K562 (cell line): ENCODE results near the gene CLDN7. TPM values are rescaled to one million over a fixed set of nuclear protein-coding genes. Genes with fewer than 3 reads are reported as not detected.
A peak's percentile ranks its signal among the peaks of the same experiment; 100 is the strongest.

Experiments
- CEBPG ChIP-seq, 3 experiments: fragments of 200-800 bp in 1 of 3; sonication (Bioruptor generic) in 1 of 3; sonication (generic) in 1 of 3; formaldehyde crosslinking in 1 of 3; IDR thresholded peaks in 2 of 3; conservative IDR thresholded peaks in 1 of 3; 2 replicates each; pipeline versions ENCODE4 v1.6.1 to v1.8.0; 2016 to 2022; ENCODE audit warnings: missing compliant biosample characterization in 2 of 3, missing genetic modification characterization in 2 of 3, mild to moderate bottlenecking in 1 of 3, missing genetic modification reagents in 1 of 3
- DACH1 ChIP-seq: fragments of 450-650 bp; IDR thresholded peaks from 2 replicates; pipeline ENCODE4 v1.6.1; 2018; ENCODE audit not compliant: partially characterized antibody
- EP300 ChIP-seq: IDR thresholded peaks from 2 replicates; pipeline ENCODE4 v1.6.1; 2012; ENCODE audit warnings: low read length, improper control_type of control experiment
- ETV1 ChIP-seq: fragments of 450-650 bp; conservative IDR thresholded peaks from 2 replicates; pipeline ENCODE4 v1.6.1; 2016; ENCODE audit warnings: missing genetic modification characterization, control low read depth, low read depth, missing compliant biosample characterization
- NR1H2 ChIP-seq: sonication (generic); formaldehyde crosslinking; IDR thresholded peaks from 2 replicates; pipeline ENCODE4 v1.4.0; 2020; ENCODE audit warnings: mild to moderate bottlenecking, missing genetic modification reagents
- NR2C1 ChIP-seq, 2 experiments: fragments of 450-650 bp; IDR thresholded peaks; 2 replicates each; pipeline ENCODE4 v1.6.1; 2017; ENCODE audit warnings: mild to moderate bottlenecking in 2 of 2, antibody characterized with exemption in 1 of 2, inconsistent platforms in 1 of 2, missing compliant biosample characterization in 1 of 2, missing genetic modification characterization in 1 of 2
- RFX1 ChIP-seq: fragments of 450-650 bp; IDR thresholded peaks from 2 replicates; pipeline ENCODE4 v1.6.1; 2016; ENCODE audit warnings: mild to moderate bottlenecking, moderate library complexity
- SIN3A ChIP-seq, 2 experiments: fragments of 150-350 bp in 1 of 2; IDR thresholded peaks; 2 replicates each; pipeline ENCODE4 v1.6.1; 2011 to 2016; ENCODE audit warnings: borderline replicate concordance in 2 of 2, low read depth in 2 of 2, low read length in 2 of 2, mild to moderate bottlenecking in 2 of 2, moderate library complexity in 2 of 2; ENCODE audit not compliant: control insufficient read depth in 1 of 2
- SRF ChIP-seq, 2 experiments: fragments of 250-450, 450-650 bp in 1 of 2; sonication (Bioruptor Pico) in 1 of 2; sonication (generic) in 1 of 2; formaldehyde crosslinking; IDR thresholded peaks; 2 replicates each; pipeline versions ENCODE4 v1.5.0 to v1.5.1; 2020 to 2022; ENCODE audit warnings: mild to moderate bottlenecking in 1 of 2, missing genetic modification reagents in 1 of 2
- SRSF3 ChIP-seq: fragments of 200-400 bp; formaldehyde crosslinking; IDR thresholded peaks from 2 replicates; pipeline ENCODE4 v1.6.1; 2016; ENCODE audit warnings: mild to moderate bottlenecking, low read length, moderate library complexity; ENCODE audit not compliant: insufficient read depth
- TFAM ChIP-seq: fragments of 250-450 bp; sonication (Bioruptor Pico); conservative IDR thresholded peaks from 2 replicates; pipeline ENCODE4 v1.5.0; 2021; ENCODE audit warnings: mild to moderate bottlenecking, moderate library complexity
- VEZF1 ChIP-seq: fragments of 200-800 bp; sonication (Bioruptor generic); IDR thresholded peaks from 2 replicates; pipeline ENCODE4 v1.6.1; 2017; ENCODE audit warnings: missing genetic modification characterization, missing compliant biosample characterization
- ZBTB33 ChIP-seq: sonication (generic); formaldehyde crosslinking; IDR thresholded peaks from 2 replicates; pipeline ENCODE4 v1.8.1; 2023; ENCODE audit warnings: mild to moderate bottlenecking, missing genetic modification reagents
- ZNF253 ChIP-seq: fragments of 250-450 bp; sonication (Bioruptor Pico); conservative IDR thresholded peaks from 2 replicates; pipeline ENCODE4 v1.6.1; 2021; ENCODE audit warnings: mild to moderate bottlenecking
- ZNF263 ChIP-seq: sonication (generic); formaldehyde crosslinking; IDR thresholded peaks from 2 replicates; pipeline ENCODE4 v1.8.0; 2022; ENCODE audit warnings: mild to moderate bottlenecking, missing genetic modification reagents, borderline replicate concordance
- ZNF584 ChIP-seq: fragments of 200-800 bp; sonication (Bioruptor generic); IDR thresholded peaks from 2 replicates; pipeline ENCODE4 v1.6.1; 2016; ENCODE audit warnings: low read depth, mild to moderate bottlenecking, missing genetic modification characterization, missing compliant biosample characterization
- polyA plus RNA-seq, 8 experiments: library from polyadenylated mRNA; depleted of rRNA in 4 of 8; stranded (reverse) in 5 of 8; unstranded in 3 of 8; fragments of >200 nt; fragmentation: Nextera tagmentation in 2 of 8; fragmentation: Illumina TruSeq in 1 of 8; extraction: Ambion mirVana in 2 of 8; extraction: Trizol in 1 of 8; gene quantifications; 2 replicates each; pipeline versions ENCODE4 v1.2.1 to v1.2.3, GENCODE V29; 2011 to 2014; ENCODE audit warnings: inconsistent platforms in 1 of 8, missing spikeins in 1 of 8
- total RNA-seq, 7 experiments: library from RNA; depleted of rRNA in 6 of 7; stranded (reverse); fragments of >200 nt in 6 of 7; fragmentation: Illumina TruSeq in 2 of 7; extraction: Trizol in 2 of 7; gene quantifications; 2 replicates each; pipeline versions ENCODE4 v1.2.1 to v1.2.3, GENCODE V29; 2011 to 2021; ENCODE audit warnings: low replicate concordance in 1 of 7
- TF ChIP-seq, protein P1 (sequence below): sonication (generic); formaldehyde crosslinking; IDR thresholded peaks from 2 replicates; pipeline ENCODE4 v1.8.0; 2022; ENCODE audit warnings: missing genetic modification reagents, mild to moderate bottlenecking, moderate library complexity, borderline replicate concordance
- TF ChIP-seq, protein P2 (sequence below): fragments of 250-450 bp; sonication (Bioruptor Pico); IDR thresholded peaks from 2 replicates; pipeline ENCODE4 v1.8.0; 2021; ENCODE audit warnings: moderate library complexity, mild to moderate bottlenecking, inconsistent platforms

Gene CLDN7
- total and polyA plus RNA-seq, 9 of the 15 experiments (the other 6 are each of a cell fraction or from before 2014, with no cell fraction given), result 2.2 to 14.5 (median 7.6) TPM

- TF ChIP-seq SRSF3 (no peak), DACH1 (no peak), NR1H2 (CRISPR knock-in tag) (no peak), VEZF1 (CRISPR knock-in tag) (peak; percentile 95), SIN3A (IDR thresholded peaks at IDR 0.05; ENCODE audit: borderline replicate concordance in 2 of 2, control insufficient read depth in 1 of 2, low read depth in 2 of 2, low read length in 2 of 2) (peak in 1 of 2 experiments; percentile 32; a peak in 1 of 4 replicates), RFX1 (no peak), SRF (CRISPR knock-in tag; IDR thresholded peaks at IDR 0.05) (no peak), ETV1 (tag) (0 out of 2 replicates have a peak, but pooled peaks have one; percentile 9), NR2C1 (IDR thresholded peaks at IDR 0.05) (no peak), NR2C1 (tag; IDR thresholded peaks at IDR 0.05) (no peak), ZBTB33 (CRISPR knock-in tag) (no peak), ZNF263 (CRISPR knock-in tag) (peak; percentile 56; the same call in 1 of the 2 replicates), ZNF584 (no peak), CEBPG (CRISPR knock-in tag; IDR thresholded peaks at IDR 0.05) (no peak), CEBPG (tag; conservative IDR thresholded peaks at IDR 0.05 in 1 of 2, IDR thresholded peaks at IDR 0.05 in 1 of 2) (no peak), TFAM (no peak), ZNF253 (CRISPR knock-in tag) (no peak), EP300 (no peak)
- TF ChIP-seq, protein P1, sequence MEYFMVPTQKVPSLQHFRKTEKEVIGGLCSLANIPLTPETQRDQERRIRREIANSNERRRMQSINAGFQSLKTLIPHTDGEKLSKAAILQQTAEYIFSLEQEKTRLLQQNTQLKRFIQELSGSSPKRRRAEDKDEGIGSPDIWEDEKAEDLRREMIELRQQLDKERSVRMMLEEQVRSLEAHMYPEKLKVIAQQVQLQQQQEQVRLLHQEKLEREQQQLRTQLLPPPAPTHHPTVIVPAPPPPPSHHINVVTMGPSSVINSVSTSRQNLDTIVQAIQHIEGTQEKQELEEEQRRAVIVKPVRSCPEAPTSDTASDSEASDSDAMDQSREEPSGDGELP, result peak; percentile 75
- TF ChIP-seq, protein P2, sequence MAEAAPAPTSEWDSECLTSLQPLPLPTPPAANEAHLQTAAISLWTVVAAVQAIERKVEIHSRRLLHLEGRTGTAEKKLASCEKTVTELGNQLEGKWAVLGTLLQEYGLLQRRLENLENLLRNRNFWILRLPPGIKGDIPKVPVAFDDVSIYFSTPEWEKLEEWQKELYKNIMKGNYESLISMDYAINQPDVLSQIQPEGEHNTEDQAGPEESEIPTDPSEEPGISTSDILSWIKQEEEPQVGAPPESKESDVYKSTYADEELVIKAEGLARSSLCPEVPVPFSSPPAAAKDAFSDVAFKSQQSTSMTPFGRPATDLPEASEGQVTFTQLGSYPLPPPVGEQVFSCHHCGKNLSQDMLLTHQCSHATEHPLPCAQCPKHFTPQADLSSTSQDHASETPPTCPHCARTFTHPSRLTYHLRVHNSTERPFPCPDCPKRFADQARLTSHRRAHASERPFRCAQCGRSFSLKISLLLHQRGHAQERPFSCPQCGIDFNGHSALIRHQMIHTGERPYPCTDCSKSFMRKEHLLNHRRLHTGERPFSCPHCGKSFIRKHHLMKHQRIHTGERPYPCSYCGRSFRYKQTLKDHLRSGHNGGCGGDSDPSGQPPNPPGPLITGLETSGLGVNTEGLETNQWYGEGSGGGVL, result no peak
Observed at GRCh38 chr17:7237761-7238419, 24.4 kb downstream of the CLDN7 start (continued).
